Measurements from ENCODE around the gene LDAH.

GRCh38 chr2:20680744-20681375 is 142.0 kb downstream of the LDAH start:
- TF ChIP-seq, protein P1, sequence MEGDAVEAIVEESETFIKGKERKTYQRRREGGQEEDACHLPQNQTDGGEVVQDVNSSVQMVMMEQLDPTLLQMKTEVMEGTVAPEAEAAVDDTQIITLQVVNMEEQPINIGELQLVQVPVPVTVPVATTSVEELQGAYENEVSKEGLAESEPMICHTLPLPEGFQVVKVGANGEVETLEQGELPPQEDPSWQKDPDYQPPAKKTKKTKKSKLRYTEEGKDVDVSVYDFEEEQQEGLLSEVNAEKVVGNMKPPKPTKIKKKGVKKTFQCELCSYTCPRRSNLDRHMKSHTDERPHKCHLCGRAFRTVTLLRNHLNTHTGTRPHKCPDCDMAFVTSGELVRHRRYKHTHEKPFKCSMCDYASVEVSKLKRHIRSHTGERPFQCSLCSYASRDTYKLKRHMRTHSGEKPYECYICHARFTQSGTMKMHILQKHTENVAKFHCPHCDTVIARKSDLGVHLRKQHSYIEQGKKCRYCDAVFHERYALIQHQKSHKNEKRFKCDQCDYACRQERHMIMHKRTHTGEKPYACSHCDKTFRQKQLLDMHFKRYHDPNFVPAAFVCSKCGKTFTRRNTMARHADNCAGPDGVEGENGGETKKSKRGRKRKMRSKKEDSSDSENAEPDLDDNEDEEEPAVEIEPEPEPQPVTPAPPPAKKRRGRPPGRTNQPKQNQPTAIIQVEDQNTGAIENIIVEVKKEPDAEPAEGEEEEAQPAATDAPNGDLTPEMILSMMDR (IDR thresholded peaks at IDR 0.05; ENCODE audit: low read length), result no peak
- TF ChIP-seq EZH2 (optimal IDR thresholded peaks at IDR 0.05; ENCODE audit: low read depth, low read length) (no peak), EZH2phosphoT487 (IDR thresholded peaks at IDR 0.05; ENCODE audit: low read length) (no peak)
